ENCODE data around the gene LUM. TPM values are rescaled to one million over a fixed set of nuclear protein-coding genes. Genes with fewer than 3 reads are reported as not detected.

The LUM gene
- total RNA-seq, 1 experiment from 2014 or later: 0.23 TPM

DNA sequence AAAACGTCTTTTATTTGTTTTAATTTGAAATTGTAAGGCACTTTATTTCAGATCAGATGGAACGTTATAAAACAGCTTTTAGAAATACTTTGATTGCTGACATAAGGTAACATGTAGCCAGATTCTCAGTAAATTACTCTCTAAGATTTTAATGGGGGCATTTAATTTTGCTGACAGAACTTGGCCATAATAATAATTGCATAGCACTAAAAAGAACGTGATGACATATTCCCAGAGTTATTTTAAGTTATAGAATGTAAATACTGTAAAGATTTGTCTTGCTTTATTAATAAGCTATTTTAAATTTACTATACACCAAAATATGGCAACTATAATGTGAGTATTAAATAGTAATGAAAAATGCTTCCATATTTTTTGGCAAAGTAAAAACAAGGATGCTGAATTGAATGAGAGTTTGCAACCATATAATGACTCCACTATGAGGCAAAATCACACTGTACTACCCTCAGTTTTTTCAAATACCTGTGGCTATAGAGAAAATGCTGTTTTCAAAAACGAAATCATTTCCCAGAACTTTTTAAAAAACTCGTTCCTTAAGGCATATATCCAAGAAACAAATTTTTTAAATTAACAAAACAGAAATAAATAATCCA, 876 bp downstream of the LUM start:
- H3K4me3 ChIP-seq (ENCODE audit: low read depth in 2 of 2, low read length in 2 of 2): peak overlapping the region in 1 of 2 experiments; percentile 22; a peak in 1 of 4 replicates
- ATAC-seq: no peak
- no peaks in the 10 kb centered on the region for H3K27me3 ChIP-seq (ENCODE audit: control insufficient read depth, insufficient read depth, low read length)
- H3K36me3 ChIP-seq (ENCODE audit: control insufficient read depth, insufficient read depth, low read length): no peaks in the 10 kb centered on the region; the same call in 1 of the 2 replicates
- DNase-seq (ENCODE audit: low read depth, low spot score): no peak
- ChIA-PET CTCF (no interaction called here), POLR2A (no interaction called here)
- no TSS peak for BruUV-seq (replicated peaks)
- no peaks in the 10 kb centered on the region for H3K4me1 ChIP-seq (ENCODE audit: control insufficient read depth, insufficient read depth, low read length)
- TF ChIP-seq SIN3A (IDR thresholded peaks at IDR 0.05; ENCODE audit: borderline replicate concordance, insufficient read depth, low read depth, low read length) (no peak), TCF7L2 (IDR thresholded peaks at IDR 0.05; ENCODE audit: low read depth, low read length) (no peak), POLR2AphosphoS5 (IDR thresholded peaks at IDR 0.05; ENCODE audit: low read depth, low read length) (no peak)
- TF ChIP-seq, protein P1, sequence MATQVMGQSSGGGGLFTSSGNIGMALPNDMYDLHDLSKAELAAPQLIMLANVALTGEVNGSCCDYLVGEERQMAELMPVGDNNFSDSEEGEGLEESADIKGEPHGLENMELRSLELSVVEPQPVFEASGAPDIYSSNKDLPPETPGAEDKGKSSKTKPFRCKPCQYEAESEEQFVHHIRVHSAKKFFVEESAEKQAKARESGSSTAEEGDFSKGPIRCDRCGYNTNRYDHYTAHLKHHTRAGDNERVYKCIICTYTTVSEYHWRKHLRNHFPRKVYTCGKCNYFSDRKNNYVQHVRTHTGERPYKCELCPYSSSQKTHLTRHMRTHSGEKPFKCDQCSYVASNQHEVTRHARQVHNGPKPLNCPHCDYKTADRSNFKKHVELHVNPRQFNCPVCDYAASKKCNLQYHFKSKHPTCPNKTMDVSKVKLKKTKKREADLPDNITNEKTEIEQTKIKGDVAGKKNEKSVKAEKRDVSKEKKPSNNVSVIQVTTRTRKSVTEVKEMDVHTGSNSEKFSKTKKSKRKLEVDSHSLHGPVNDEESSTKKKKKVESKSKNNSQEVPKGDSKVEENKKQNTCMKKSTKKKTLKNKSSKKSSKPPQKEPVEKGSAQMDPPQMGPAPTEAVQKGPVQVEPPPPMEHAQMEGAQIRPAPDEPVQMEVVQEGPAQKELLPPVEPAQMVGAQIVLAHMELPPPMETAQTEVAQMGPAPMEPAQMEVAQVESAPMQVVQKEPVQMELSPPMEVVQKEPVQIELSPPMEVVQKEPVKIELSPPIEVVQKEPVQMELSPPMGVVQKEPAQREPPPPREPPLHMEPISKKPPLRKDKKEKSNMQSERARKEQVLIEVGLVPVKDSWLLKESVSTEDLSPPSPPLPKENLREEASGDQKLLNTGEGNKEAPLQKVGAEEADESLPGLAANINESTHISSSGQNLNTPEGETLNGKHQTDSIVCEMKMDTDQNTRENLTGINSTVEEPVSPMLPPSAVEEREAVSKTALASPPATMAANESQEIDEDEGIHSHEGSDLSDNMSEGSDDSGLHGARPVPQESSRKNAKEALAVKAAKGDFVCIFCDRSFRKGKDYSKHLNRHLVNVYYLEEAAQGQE (IDR thresholded peaks at IDR 0.05; ENCODE audit: insufficient read depth in 1 of 2, low read depth in 2 of 2, low read length in 1 of 2): no peak
- H3K9me3 ChIP-seq (ENCODE audit: control insufficient read depth, insufficient read depth, low read depth, low read length): no peaks in the 10 kb centered on the region
- intact Hi-C loops (cut with micrococcal nuclease; ENCODE audit: unreplicated experiment) (no loop called here), in situ Hi-C loops (cut with HindIII; ENCODE audit: low pct_unique_long_range_greater_than_20kb, low sequenced_read_pairs) (no loop called here)
- no peak overlapping the region for H3K27ac ChIP-seq (ENCODE audit: low read length)

DNA sequence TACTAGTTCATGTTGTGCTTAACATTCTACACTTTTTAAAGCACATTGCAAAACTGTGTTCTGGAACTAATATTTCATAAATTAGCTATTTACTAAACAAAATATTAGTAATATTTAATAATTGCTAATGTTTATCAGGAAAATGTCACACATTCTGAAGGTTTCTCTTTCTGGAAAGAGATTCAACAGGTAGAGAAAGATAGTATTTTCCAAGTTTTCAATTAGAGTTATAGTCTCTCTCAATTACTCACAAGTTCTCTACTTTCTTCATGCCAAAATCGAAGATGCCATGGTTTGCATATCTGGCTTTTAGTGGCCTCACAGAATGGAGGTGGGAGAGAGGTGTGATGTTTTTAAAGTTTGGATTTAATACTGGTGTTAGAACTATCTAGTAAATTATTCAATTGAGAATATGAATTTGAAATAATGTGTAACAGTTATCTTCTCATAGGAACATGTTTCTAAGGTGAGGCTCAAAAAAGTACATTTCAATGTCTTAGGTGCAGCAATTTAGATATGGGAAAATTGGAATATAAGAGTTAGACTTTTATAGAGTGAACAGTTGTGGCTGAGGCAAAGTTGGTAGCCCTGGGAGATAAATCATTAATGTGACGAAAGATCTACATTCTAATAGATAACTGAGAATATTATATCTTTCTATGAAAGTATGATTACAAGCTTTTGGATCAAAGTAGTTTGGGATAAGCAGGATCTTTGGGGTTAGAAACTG, 1.5 kb downstream of the LUM start:
- ChIA-PET POLR2A (no interaction called here), CTCF (no interaction called here)
- no peaks in the 10 kb centered on the region for H3K27me3 ChIP-seq (ENCODE audit: control insufficient read depth, insufficient read depth, low read length)
- in situ Hi-C loops (cut with HindIII; ENCODE audit: low pct_unique_long_range_greater_than_20kb, low sequenced_read_pairs) (no loop called here), intact Hi-C loops (cut with micrococcal nuclease; ENCODE audit: unreplicated experiment) (loop anchor here (2.0 kb wide), 1 partner anchor 131 kb away; no protein-coding TSS in a partner anchor)
- no peak for DNase-seq (ENCODE audit: low read depth, low spot score)
- TF ChIP-seq SIN3A (IDR thresholded peaks at IDR 0.05; ENCODE audit: borderline replicate concordance, insufficient read depth, low read depth, low read length) (no peak), TCF7L2 (IDR thresholded peaks at IDR 0.05; ENCODE audit: low read depth, low read length) (no peak), POLR2AphosphoS5 (IDR thresholded peaks at IDR 0.05; ENCODE audit: low read depth, low read length) (no peak)
- TF ChIP-seq, protein P1 (IDR thresholded peaks at IDR 0.05; ENCODE audit: insufficient read depth in 1 of 2, low read depth in 2 of 2, low read length in 1 of 2): no peak
- TF ChIP-seq, protein P2, sequence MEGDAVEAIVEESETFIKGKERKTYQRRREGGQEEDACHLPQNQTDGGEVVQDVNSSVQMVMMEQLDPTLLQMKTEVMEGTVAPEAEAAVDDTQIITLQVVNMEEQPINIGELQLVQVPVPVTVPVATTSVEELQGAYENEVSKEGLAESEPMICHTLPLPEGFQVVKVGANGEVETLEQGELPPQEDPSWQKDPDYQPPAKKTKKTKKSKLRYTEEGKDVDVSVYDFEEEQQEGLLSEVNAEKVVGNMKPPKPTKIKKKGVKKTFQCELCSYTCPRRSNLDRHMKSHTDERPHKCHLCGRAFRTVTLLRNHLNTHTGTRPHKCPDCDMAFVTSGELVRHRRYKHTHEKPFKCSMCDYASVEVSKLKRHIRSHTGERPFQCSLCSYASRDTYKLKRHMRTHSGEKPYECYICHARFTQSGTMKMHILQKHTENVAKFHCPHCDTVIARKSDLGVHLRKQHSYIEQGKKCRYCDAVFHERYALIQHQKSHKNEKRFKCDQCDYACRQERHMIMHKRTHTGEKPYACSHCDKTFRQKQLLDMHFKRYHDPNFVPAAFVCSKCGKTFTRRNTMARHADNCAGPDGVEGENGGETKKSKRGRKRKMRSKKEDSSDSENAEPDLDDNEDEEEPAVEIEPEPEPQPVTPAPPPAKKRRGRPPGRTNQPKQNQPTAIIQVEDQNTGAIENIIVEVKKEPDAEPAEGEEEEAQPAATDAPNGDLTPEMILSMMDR (IDR thresholded peaks at IDR 0.05): no peak
- H3K36me3 ChIP-seq (ENCODE audit: control insufficient read depth, insufficient read depth, low read length): no peaks in the 10 kb centered on the region; the same call in 1 of the 2 replicates
- H3K27ac ChIP-seq (ENCODE audit: low read length): no peak overlapping the region
- no TSS peak for BruUV-seq (replicated peaks)
- H3K9me3 ChIP-seq (ENCODE audit: control insufficient read depth, insufficient read depth, low read depth, low read length): no peaks in the 10 kb centered on the region
- no peak for ATAC-seq
- H3K4me3 ChIP-seq (ENCODE audit: low read depth in 2 of 2, low read length in 2 of 2): no peak overlapping the region
- no peaks in the 10 kb centered on the region for H3K4me1 ChIP-seq (ENCODE audit: control insufficient read depth, insufficient read depth, low read length)

Data from Panc1 (cell line).